ELR (cell line): ENCODE results near the gene PROM1.

Experiments
- DNase-seq: peaks from one replicate; pipeline ENCODE4 v3.0.0-alpha.2; 2015; ENCODE audit warnings: low read depth

Gene PROM1

DNA sequence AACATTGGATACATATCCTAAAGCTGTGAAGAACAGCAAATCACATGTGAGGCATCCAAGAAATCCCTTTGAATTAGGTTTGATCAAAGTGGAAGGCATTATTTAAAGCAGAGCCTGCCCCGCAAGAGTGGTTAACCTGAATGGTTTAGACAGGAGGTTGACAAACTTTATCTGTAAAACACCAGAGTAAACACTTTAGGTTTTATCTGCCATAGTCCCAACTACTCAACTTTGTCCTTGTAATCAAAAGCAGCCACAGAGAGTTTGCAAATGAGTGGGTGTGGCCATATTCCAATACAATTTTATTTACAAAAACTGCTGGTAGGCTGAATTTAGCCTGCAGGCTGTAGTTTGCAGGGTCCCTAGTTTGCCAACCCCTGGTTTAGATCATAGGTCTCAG, 95.6 kb downstream of the PROM1 start:
- no peak for DNase-seq

DNA sequence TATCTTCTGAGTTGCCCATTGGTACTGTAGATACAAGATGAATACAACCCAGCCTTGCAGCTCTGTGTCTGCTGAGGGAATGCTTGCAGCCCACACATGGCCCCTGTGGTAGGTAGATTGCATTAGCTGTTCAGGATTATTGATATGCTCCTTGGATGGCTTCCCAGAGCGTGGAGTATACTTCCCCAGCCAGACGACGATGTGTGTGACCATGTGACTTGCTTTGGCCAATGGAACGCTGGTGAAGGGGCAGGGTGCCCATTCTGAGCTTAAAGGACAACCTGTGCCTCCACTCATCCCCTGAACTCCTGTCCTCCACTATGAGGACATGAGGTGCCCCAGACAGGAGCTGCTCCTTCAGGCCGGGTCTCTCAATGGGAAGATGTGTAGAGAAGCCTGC, 96.9 kb downstream of the PROM1 start:
- no peak for DNase-seq

DNA sequence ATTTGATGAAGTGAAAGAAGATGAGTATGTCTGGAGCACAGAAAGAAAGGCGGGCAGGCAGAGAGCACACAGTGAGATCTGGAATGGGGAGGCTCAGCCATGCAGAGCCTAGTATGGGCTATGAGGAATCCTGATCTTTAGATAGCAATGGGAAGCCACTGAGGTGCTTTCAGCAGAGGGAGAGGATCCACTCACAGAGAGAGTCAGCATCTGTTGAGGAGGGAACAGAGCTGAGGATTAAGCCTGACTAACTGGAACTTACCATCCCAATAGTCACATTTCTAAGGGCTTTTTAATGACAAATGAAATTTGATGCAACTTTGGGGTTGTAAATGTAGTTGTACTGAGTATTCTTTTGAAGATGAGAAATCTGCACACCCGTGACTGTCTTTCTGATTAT, 100.2 kb downstream of the PROM1 start:
- DNase-seq, result no peak

DNA sequence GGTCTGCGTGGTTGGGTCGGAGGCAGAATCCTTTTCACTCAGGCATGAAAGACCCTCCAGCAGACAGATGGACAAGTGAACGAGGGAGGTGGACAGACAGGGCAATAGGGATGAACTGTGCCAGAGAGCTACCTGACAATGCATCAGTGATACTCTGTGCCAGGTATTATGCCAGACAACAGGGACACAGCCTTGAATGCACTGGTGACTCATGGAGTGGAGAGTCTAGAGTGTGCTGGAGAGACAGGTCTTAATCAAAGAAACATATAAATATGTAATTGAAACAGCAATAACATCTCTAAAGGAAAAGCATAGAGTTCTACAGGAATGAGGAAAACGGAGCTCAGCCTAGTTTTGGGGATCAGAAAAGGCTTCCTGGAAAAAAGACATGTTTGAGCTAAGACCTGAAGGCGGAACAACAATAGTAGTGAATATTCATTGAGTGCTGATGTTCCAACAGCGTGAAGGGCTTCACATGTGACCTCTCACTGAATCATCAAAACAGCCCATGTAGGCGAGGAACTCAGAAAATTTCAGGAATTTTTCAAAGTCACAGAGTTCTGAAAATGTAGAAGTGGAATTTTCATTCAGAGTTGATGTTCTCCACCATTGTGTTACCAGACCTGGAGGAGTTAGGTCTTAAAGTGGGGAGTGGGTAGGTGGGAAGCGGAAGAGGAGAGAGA, 100.8 kb downstream of the PROM1 start:
- peak; percentile 49 for DNase-seq

DNA sequence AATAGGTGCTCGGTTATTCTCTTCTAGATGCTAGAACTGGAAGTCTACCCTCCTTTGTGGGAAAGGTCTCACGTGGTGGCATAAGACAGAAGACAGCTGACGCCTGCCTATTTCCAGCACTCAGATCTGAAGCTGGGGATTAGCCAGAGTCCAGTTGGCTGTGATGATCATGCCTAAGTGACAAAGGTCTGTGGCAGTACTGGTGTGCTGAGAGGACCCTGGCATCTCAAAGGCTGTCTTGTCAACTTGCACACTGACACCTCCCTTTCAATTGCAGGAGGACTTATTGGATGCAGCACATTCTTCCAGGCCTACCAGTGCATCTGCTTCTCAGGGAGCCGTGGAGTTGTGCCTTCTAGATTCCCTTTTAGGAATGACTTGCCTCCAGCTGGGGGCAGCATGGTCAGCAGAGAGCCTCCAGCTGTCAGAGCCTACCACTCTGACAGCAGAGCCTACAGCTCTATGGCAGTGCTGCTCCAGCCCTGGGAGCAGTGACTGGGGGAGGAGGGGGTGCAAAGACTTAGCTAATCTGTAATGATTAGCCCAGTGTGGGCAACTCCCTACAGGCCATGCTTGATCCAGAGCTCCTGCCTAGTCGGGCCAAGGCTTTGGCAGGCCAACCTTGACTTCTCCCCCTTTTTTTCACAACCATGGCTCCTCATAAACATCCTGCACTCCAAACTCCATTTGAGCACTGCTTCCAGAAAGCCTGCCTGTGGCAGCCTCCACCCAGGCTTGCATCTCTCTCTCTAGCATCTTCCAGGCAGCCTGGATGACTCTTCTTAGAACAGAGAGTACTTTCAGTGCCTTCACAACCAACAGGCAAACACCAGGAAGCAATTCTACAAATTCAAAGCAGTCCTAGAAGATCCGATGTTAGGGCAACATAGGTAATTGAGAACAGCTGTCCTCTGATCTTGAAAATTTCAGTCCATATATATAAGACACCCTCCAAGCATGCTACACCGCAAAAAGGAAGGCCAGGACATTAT, 107.1 kb downstream of the PROM1 start:
- DNase-seq, result no peak

DNA sequence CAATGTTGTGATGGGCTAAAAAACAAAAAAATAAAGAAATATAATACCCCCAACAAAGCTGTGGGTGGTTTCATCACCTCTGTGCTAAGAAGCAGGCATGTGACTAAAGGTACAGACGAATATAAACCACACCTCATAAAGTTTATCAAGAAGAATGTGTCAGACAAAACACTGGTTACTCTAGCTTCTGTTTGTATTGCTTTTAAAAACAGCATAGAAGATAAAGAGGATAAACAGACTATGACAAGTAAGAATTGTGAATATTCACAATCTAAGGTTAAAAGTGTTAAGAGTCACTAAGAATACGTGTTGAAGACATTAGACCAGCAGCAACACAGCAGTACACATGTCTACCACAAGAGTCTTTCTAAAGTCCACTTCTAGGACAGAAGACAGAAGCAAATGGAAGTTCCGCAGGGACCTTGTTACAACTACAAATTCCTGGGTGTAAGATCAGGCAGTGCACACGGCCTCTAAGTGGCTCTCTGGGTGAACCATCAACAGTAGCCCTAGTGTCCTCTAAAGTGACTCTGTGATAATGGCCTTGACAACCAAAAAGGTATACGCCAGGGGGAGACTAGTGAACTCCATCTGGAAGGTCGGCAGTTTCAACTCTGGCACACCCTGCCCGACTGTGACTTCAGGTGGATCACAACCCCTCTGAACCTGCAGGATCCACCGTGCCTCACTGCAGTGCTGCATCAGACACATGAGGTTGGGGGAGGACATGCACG, 112.6 kb downstream of the PROM1 start:
- DNase-seq, result no peak

DNA sequence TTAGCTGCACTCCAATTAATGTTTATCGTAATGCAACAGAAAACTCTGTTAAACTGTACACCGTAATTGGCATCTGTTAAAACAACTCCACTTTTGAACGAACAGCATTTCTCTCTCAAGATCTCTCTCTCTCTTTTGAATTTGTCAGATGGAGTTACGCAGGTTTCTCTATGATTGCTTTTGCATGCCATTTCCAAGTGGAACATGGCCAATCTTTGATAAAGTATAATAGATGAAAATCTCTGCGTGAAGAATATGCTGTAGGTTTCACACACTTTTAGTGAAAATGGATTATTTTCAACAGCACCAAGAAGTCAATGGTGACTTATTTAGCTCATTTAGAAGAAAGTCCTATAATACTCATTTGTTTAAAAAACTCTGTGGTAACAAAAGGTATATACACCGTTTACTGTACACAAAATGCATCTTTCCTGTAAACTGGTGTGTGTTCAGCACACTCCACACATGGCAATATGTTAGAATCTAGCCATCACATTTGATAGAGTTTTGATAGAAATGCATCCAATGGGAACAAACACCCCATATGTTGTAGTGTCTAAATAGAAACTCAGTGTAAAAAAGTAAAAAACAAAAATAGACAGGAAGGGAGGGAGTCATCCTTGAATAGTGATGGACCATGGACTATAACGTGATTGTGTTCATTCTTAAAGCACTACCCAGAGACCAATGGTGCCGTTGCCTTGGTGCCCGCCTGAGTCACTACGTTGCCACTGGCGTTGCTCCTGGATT, 115.1 kb downstream of the PROM1 start:
- DNase-seq, result no peak

DNA sequence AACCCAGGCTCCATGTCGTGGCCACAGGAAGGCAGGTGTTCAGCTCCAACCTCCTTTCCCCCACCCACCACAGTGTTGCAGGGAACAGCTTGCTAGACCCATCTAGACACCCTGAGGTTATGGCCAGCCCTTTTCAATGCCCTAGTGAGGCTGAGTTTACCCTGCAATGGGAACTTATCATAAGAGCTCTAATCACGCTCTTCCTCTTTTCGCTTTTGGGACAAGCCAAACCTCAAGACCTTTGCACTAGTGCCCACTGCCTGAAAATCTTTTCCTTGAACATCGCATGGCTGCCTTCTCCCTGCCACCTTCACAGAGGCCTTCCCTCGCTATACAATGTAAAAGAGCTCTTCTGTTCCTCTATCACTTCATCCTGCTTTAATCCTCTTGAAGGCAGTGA, 118.5 kb downstream of the PROM1 start:
- no peak for DNase-seq

DNA sequence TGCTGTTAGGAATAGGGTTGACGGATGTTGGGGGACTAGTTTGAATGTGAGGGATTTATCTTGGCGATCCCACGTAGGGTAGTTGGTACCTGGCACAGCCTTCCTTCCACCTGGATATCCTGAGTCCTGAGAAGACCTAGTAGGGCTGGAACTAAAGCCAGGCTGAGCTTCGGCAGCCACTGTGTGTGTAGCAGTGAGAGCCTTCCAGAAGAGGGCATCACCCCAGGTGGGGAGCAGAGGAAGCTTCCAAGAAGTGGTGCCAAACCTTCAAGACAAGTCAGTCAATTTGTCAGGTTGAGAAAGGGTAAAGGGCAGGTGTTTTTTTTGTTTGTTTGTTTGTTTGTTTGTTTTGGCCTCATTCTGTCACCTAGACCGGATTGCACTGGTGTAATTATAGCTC, 119.7 kb downstream of the PROM1 start:
- DNase-seq, result no peak

DNA sequence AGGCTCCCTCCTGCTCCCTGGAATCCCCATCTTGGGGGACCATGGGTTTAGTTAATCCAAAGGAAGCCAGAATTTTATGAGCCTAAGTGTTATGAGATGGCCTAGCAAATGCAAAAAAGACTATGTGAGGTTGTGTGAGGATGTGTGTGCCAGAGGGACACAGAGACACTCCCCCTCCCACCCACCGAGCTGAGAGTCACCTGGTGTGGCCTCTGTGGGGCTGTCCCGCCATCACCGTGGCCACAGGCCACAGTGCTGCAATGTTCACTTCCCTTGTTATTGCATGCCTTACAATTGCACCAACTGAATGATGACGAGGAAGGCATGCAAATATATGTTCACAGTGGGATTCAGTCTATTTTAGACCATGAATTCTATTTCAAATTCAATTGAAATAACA, 120.2 kb downstream of the PROM1 start:
- DNase-seq, result no peak

DNA sequence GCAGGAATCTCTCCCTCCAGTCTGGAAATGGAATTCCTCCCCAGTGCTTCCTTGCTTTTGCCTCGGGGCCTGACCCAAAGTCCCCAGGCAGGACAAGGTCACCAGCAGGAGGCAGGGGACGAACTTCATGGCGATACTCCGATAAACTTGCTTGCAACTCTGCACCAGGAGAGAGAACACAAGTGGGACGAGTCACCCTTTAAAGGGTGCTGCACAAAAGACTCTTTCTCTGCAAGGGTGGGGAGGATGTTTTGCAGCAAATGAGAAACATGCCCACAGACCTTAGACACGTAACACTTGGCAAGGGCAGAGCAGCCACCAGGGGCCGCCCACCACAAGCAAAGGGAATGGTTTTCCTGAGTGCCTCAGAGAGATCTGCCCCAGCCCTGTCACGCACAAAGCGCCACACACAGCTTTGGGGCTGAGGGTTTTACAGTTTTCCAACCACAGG, 120.8 kb downstream of the PROM1 start, which contains the start of gene FGFBP2:
Gene FGFBP2, minus strand, starts transcription at position 175 of the 451 bp plus-strand sequence. Its CDS starts 46 bp downstream, at position 129.
- DNase-seq, result peak; percentile 60

DNA sequence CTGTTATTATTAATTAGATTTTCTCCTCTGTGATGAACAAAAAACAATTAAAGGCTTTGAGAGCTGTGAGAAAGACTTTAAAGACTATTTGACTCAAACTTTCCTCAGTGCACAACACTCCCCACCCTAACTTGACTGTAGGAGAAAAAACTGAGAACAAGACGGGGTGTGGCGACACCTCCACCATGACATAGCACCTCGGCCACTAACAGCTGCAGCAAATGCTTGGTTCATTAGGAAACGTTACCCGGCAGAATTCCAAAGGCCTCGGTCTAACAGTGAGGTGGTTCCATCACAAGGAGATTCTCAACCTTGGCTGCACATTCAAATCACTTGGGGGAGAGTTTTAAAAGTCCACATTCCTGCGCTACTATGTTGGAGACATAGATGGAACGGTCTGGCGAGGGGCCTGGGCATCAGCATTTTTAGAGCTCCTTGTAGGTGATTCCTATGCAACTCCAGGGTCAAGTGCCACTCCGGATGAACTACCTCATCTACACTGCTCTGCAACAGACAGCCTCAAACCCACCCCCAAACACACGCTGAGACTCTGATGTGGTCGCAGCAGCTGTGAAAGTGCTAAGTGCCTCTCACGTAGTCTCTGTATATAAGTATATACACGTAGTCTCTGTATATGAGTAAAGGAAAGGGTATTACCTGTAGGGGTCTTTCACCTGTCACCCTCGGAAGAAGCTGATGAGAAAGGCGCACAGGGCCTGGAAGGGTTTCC, 121.9 kb downstream of the PROM1 start:
- DNase-seq, result no peak

DNA sequence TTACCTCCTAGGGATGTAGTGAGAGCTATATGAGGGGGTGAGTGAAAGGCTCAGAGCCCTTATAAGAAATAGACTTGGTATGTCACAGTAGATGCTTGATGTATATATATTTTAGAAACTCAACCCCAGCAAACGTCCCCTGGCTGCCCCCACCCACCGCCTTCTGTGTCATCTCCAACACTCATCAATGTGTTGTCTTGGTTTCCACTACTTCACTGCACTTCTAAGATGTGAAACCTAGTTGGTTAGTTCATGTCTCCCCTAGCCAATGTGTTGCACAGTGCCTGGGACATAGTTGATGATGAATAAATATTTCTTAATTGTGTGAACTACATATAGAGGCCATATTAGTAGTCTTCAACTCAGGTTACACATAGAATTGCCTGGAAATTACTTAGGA, 125.3 kb downstream of the PROM1 start:
- no peak for DNase-seq

DNA sequence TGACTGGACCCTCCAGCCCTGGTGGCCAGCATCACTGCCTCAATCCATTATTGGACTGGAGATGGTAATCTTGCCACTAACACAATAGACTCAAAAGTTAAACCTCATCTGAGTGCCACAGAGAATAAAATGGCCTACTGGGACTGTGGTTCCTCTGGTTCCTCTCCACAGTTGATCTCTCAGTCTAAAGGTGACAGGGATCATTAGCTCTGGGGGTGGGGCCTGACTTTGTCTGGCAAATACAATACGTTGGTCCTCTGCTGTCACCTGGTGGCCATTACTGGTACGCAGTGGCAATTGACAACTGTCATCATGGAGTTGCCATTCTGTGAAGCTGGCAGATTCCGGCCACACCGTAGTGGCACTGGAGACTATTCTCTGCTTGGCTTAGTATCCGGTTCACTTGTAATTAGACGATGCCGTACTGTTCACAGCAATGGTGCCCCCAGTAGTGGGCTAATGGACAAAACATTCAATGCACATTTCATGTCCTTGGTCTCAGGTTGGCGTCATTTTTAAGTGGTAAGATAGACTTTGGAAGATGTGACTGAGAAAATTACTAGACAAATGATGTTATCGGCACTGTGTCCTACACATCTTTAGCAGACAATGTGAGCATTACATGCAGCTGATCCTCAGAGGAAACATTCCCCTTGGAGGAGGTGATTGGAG, 127.5 kb downstream of the PROM1 start:
- peak; percentile 74 for DNase-seq

DNA sequence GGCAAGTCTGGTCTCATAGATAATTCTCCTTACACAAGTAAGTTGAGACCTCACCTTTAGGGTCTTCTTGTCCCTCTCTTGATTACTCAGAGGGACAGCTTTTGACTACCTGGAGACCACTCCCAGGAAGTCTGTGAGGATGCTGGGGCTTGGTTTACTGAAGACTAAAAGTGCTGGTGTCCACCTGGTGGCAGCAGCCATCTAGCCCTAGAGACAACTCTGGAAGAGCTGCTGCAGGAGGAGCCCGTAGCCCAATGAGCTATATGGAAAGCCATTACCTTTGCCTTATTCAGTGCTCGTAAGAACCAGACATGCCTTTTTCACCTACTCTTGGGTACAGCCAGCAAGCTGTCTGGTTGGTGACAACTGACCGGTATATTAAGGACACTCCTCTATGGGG, 128.2 kb downstream of the PROM1 start:
- peak; percentile 46 for DNase-seq

DNA sequence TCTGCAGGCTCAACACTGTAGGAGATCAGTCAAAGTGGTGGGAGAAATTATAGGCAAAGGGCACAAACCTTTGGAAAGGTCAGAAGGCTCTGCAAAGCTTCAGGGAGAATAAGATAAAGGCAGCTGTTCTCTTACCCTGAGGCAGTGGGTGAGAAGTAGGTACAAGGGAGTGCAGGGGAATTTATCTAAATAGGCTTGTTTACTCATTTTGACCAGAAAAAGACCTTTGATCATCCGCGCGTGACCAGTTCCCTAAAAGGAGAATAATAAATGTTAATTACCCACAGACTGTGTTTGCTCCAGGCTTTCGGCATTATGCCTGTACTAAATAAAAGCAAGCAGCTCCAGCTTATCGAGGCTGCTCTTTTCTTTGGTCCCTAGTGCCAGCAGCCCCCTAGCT, 130.2 kb downstream of the PROM1 start:
- DNase-seq, result no peak

DNA sequence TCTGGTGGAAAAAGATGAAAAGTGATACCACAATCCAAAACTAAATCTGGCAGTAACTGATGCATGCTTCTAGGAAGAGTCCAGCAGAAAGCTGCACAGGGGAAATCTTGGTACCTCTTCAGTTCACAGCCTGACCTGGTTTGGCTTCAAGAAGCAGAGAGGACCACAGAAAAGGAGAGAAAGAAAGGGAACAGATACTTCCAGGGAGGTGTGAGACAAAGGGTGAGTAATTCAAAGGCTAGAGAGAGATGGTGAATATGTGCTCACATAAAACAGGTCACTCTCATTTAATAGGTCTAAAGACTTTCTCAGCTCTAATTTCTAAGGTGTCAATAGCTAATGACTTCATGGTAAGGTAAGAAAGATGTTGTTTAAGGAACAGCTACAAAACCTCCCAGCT, 132.0 kb downstream of the PROM1 start:
- no peak for DNase-seq

DNA sequence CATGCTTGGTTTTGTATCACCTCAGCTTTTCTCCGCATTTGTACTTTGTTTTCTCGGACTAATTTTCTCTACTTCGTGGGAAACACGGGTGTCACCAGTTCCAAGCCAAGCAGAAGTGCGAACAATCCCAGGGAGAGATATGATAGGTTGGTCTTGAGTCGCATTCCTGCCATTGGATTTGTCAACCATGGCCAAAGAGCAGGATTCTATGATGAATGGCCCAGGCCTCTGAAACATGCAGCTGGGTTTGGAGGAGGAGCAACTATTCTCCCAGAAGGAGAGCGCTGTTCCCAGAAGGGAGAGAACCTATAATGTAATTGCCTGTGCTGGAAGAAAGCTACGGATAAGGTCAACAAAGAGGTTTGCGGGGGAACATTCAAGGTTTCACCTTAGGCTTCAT, 135.0 kb downstream of the PROM1 start:
- no peak for DNase-seq

DNA sequence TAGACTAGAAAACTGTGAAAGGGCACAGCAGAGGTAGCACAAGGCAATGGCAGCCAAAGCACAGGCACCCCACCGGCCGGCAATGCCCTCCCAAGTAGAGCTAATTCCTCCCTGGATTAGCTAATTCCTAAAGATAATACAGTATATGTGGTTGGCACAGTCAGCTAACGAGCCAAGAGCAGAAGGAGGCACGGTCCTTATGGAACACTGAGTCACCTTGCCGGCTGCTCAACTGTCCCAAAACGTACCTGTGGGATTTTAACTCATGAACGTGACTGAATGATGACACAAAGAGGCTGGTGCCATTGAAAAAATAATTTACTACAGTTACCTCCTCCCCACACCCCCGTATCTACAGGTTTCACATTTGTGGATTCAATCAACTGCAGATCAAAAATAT, 136.1 kb downstream of the PROM1 start:
- DNase-seq, result no peak

DNA sequence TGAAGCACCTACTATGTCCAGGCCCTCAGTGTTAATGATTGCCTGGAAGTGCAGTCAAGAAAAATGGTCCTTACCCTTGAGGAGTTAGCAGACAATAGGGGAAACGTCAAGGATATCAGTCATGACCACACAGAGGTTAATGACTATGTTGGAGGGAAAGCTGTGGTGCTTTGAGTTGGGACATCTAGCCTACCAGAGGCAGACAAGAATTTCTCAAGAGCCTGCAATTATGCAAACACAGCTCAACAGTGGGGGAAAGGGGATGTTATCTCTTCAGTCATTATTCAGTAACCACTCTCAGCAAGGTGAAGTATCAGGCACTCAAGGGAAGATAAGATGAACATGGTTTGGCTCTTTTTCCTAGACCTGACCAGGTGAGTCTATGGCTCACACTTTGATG, 138.3 kb downstream of the PROM1 start:
- no peak for DNase-seq
